ENCODE results near the gene DUSP5. TPM values are rescaled to one million over a fixed set of nuclear protein-coding genes. Genes with fewer than 3 reads are reported as not detected.

Gene DUSP5
- total and polyA plus RNA-seq, 10 of the 15 experiments (the other 5 are each of a cell fraction or from before 2014, with no cell fraction given): 2.1 to 95.9 (median 23.4) TPM

DNA sequence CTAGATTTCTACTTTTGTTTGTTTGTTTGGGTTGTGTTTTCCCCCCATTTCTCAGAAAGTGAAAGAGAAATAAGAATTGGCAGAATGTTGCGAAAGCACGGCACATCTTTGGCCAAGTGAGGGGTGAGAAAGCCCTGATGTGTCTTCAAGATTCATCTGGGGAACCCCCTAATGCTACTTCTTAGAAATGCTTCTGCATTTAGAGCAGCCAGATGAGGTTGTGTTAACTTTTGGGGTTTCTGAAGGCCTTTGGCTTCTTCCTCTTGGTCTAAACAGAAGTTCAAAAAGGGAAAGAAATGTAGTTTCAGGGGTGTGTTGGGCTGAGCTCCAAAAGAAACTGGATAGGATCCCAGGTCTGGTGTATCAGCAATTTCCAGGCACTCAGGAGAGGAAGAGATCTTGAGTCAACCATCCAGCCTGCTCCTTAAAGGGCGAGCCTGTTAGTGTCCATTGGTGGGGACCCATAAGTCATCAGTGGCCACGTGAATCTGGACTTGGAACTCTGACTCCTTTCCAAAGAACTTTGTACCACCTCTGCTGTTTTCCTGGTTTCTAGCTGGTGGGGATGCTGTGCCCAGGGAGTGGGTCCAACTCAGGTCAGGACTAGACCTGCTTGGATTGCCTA is 6.5 kb downstream of the DUSP5 start (continued):
- TF ChIP-seq, protein P1, sequence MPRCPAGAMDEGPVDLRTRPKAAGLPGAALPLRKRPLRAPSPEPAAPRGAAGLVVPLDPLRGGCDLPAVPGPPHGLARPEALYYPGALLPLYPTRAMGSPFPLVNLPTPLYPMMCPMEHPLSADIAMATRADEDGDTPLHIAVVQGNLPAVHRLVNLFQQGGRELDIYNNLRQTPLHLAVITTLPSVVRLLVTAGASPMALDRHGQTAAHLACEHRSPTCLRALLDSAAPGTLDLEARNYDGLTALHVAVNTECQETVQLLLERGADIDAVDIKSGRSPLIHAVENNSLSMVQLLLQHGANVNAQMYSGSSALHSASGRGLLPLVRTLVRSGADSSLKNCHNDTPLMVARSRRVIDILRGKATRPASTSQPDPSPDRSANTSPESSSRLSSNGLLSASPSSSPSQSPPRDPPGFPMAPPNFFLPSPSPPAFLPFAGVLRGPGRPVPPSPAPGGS (IDR thresholded peaks at IDR 0.05; ENCODE audit: borderline replicate concordance, insufficient read depth, low read depth, low read length, poor library complexity, severe bottlenecking): no peak
- no peak for TF ChIP-seq SMAD1 (IDR thresholded peaks at IDR 0.05; ENCODE audit: low read depth, partially characterized antibody)
- TF ChIP-seq RUNX3 (IDR thresholded peaks at IDR 0.05; ENCODE audit: low read length): no peak
- TF ChIP-seq BACH1 (IDR thresholded peaks at IDR 0.05; ENCODE audit: borderline replicate concordance): no peak; the same call in 1 of the 2 replicates
- TF ChIP-seq TARDBP (IDR thresholded peaks at IDR 0.05; ENCODE audit: borderline replicate concordance): no peak
- TF ChIP-seq HDAC2 (IDR thresholded peaks at IDR 0.05): no peak
- TF ChIP-seq, protein P2, sequence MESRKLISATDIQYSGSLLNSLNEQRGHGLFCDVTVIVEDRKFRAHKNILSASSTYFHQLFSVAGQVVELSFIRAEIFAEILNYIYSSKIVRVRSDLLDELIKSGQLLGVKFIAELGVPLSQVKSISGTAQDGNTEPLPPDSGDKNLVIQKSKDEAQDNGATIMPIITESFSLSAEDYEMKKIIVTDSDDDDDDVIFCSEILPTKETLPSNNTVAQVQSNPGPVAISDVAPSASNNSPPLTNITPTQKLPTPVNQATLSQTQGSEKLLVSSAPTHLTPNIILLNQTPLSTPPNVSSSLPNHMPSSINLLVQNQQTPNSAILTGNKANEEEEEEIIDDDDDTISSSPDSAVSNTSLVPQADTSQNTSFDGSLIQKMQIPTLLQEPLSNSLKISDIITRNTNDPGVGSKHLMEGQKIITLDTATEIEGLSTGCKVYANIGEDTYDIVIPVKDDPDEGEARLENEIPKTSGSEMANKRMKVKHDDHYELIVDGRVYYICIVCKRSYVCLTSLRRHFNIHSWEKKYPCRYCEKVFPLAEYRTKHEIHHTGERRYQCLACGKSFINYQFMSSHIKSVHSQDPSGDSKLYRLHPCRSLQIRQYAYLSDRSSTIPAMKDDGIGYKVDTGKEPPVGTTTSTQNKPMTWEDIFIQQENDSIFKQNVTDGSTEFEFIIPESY (IDR thresholded peaks at IDR 0.05): no peak
- no peak for TF ChIP-seq KDM1A (IDR thresholded peaks at IDR 0.05; ENCODE audit: borderline replicate concordance)
- no peak for TF ChIP-seq RB1 (IDR thresholded peaks at IDR 0.05; ENCODE audit: borderline replicate concordance)
- no peak for TF ChIP-seq BRCA1 (IDR thresholded peaks at IDR 0.05; ENCODE audit: low read depth, low read length)
- TF ChIP-seq TCF7 (IDR thresholded peaks at IDR 0.05; ENCODE audit: borderline replicate concordance): no peak
- TF ChIP-seq, protein P3, sequence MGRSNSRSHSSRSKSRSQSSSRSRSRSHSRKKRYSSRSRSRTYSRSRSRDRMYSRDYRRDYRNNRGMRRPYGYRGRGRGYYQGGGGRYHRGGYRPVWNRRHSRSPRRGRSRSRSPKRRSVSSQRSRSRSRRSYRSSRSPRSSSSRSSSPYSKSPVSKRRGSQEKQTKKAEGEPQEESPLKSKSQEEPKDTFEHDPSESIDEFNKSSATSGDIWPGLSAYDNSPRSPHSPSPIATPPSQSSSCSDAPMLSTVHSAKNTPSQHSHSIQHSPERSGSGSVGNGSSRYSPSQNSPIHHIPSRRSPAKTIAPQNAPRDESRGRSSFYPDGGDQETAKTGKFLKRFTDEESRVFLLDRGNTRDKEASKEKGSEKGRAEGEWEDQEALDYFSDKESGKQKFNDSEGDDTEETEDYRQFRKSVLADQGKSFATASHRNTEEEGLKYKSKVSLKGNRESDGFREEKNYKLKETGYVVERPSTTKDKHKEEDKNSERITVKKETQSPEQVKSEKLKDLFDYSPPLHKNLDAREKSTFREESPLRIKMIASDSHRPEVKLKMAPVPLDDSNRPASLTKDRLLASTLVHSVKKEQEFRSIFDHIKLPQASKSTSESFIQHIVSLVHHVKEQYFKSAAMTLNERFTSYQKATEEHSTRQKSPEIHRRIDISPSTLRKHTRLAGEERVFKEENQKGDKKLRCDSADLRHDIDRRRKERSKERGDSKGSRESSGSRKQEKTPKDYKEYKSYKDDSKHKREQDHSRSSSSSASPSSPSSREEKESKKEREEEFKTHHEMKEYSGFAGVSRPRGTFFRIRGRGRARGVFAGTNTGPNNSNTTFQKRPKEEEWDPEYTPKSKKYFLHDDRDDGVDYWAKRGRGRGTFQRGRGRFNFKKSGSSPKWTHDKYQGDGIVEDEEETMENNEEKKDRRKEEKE (IDR thresholded peaks at IDR 0.05): no peak
- TF ChIP-seq PML (IDR thresholded peaks at IDR 0.05; ENCODE audit: low read length): no peak
- TF ChIP-seq GATAD2B (conservative IDR thresholded peaks at IDR 0.05; ENCODE audit: low read depth): no peak
- TF ChIP-seq PAX8 (IDR thresholded peaks at IDR 0.05): no peak
- TF ChIP-seq BMI1 (IDR thresholded peaks at IDR 0.05; ENCODE audit: borderline replicate concordance): no peak; the same call in 1 of the 2 replicates
- TF ChIP-seq RAD51 (IDR thresholded peaks at IDR 0.05): no peak
- TF ChIP-seq ZNF622 (IDR thresholded peaks at IDR 0.05): no peak
- peak; percentile 60; the same call in 1 of the 2 replicates for TF ChIP-seq SMARCA5 (IDR thresholded peaks at IDR 0.05)
- no peak for TF ChIP-seq JUND (IDR thresholded peaks at IDR 0.05; ENCODE audit: low read depth, low read length)
- no peak for TF ChIP-seq GABPA (IDR thresholded peaks at IDR 0.05; ENCODE audit: low read depth)
- TF ChIP-seq, protein P4, sequence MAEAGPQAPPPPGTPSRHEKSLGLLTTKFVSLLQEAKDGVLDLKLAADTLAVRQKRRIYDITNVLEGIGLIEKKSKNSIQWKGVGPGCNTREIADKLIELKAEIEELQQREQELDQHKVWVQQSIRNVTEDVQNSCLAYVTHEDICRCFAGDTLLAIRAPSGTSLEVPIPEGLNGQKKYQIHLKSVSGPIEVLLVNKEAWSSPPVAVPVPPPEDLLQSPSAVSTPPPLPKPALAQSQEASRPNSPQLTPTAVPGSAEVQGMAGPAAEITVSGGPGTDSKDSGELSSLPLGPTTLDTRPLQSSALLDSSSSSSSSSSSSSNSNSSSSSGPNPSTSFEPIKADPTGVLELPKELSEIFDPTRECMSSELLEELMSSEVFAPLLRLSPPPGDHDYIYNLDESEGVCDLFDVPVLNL (IDR thresholded peaks at IDR 0.05; ENCODE audit: low read depth, low read length): no peak
